ENCODE data around the gene CDH19.

CDH19 gene, protein sequence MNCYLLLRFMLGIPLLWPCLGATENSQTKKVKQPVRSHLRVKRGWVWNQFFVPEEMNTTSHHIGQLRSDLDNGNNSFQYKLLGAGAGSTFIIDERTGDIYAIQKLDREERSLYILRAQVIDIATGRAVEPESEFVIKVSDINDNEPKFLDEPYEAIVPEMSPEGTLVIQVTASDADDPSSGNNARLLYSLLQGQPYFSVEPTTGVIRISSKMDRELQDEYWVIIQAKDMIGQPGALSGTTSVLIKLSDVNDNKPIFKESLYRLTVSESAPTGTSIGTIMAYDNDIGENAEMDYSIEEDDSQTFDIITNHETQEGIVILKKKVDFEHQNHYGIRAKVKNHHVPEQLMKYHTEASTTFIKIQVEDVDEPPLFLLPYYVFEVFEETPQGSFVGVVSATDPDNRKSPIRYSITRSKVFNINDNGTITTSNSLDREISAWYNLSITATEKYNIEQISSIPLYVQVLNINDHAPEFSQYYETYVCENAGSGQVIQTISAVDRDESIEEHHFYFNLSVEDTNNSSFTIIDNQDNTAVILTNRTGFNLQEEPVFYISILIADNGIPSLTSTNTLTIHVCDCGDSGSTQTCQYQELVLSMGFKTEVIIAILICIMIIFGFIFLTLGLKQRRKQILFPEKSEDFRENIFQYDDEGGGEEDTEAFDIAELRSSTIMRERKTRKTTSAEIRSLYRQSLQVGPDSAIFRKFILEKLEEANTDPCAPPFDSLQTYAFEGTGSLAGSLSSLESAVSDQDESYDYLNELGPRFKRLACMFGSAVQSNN

DNA sequence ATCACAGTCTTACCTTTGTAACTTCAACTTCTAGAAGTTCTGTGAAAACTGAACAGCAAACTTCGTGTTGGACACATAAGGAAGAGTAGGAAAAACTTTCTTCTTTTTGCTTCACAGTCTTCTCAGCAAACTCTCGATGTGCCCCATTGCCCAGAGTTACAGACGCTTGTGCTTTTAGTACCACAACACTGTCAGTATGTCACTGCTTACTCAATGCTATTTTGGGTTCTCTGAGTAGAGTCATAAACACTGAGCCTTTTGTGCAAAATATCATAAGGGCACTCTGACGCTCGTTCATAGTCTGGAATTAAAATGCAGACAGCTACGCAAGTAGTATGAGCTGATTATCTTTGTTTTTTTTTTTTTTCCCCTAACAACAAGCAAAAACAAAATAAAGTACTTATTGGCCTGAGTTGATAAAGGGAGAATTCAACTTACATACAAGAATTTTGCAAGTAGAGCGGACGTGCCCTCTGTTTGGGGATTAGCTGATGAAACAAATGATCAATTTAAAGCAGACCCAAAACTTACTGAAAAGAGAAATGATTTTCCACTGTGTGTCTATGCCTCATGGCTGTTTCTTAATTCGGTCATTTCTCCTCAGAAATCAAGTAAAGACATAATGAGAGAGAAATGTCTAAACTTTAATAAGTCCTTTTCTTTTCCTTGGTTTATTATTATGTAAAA is at the start of gene CDH19:
Gene CDH19 (minus strand): TSS at position 150 of the 687 bp plus-strand sequence. CDS start 31,886 bp downstream, outside the sequence.
- DNase-seq (ENCODE audit: low read depth in 2 of 2) = no peak

DNA sequence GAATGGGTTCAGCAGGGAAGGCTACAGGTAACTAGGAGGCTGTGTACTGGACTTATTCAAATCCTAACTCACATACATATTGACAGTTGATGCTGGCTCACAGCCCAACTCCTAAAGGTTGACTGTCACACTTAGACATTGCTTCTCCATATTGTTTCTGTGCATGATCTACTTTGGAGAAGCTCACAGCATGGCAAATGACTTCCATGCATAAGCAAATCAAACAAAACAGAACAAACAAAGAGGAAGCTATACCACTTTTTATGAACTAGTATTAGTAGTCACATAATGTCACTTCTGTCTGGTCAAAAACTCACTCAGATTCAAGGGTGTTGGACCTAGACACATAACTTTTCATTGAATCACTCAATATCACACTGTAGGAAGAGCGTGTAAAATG is 43.8 kb upstream of the CDH19 start:
- no peak for DNase-seq (ENCODE audit: low read depth in 2 of 2)

DNA sequence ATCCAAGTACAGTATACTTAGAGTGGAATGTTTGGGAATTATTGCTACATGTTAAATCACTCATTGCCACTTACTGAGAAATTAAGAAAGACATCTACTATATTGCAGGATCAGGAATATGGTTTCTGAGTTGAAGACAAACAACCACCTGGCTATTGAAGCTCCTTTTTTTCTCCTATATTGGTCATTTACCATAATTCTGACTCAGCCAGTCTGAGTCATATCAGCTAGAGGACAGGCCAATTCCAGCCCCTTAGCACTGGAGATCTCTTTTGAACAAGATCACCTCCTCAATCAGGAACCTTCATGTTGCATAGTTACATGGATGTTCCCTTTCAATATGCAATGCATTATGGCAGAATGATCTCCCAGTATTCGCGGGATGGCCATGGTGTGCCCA is 42.7 kb upstream of the CDH19 start:
- DNase-seq (ENCODE audit: low read depth in 2 of 2) = no peak

DNA sequence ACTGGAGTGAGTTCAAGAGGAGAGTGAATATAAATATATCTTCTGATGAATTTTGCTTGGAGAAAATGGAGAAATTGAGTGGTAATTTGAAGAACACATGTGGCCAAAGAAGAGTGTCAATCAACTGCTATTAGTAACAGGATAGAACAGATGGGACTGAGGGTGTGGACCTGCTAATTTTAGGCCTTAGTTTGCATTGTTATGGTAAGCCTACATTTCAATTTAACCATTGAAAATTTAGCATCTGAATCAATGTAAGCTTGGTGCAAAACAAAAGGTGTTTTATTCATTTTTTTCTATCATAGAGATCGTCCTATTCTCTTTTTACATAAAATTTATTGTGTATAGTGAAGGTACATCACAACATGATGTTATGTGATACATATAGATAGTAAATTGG is 42.1 kb upstream of the CDH19 start:
- DNase-seq (ENCODE audit: low read depth in 2 of 2) = no peak

DNA sequence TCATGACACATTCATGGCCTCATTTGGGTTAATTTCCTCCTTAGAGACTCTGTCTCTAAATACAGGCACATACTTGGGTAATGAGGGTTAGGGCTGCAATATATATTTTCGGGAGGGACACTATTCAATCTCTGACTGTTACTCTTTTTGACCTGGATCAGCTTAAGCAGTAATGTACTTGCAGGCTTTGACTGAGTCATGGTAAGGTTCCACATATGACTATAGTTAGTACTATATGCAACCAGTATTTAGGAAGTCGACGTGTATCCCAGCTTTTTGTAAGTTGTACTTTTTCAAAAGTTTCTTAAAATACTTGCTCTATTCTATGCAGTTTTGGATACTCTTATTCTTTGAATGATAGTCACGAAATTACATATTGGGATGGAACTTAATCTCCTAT is 37.2 kb upstream of the CDH19 start:
- DNase-seq (ENCODE audit: low read depth in 2 of 2) = no peak

DNA sequence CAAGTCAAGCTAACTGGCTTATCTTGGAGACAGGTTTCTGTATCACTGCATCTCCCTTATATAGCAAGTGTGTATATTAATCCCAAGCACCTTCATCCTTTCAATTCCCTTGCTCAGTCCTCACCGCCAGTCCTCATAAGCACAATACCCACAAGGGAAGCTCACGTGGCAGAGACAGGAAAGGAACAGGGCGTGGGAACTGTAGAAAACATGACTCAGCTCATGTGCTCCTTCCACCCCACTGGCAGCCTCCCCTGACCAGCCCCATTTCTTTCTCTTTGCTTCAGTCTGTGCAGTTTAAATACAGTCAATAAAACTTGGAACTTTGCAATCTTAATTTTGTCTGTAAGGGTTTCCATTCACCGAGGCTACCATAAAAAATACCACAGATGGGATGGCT is 36.5 kb upstream of the CDH19 start:
- DNase-seq (ENCODE audit: low read depth in 2 of 2) = no peak

DNA sequence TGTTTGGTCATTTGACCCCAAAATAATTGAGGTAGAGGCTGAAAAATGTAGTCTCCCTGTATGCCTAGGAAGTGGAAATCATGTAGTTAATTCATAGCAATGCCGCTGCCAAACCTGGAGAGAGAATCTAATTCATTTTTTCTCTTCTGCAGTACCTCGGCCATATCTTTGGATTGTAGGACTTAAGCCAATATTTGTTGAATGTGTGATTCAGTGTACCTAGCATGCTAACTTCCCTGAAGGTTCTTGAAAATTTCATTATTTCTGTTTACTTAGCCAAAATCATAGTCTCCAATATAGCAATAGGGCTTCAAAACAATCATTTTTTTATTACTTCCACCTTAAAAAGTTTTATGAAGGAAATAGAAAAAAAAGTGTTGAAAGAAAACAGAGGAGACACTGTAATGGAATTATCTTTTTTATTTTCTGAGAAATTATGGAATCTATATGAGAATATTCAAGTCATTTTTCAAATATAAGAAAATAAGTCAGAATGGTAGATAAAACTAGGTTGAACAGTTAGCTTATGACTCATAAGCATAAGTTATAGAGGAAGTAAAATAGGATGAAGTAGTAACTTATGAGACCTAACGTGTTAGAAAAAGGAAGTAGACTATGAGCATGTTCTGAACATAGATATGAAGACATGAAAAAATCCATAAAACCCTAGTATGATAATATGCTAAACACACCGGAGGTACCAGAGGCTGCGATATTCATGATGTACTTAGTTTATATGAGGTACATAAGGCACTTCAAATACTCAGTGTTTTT is 35.2 kb upstream of the CDH19 start:
- no peak for DNase-seq (ENCODE audit: low read depth in 2 of 2)

DNA sequence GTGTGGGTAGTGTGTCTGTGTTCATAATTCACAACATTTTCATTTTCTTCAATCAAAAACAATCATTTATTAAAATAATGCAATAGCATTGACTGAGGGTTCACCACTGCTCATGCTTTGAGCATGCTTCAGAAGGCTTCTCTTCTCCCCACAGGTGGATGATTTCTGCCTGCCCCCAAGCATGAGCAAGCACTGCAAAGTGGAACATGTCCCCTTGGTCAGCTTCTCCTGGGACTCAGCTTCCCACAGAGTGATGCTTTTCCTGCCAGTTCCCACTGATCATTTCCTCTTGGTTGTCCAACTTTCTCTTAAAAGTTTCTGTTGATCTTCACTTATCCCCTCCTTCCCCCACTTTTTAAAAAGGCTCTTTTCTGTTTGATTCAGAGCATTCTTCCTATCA is 31.5 kb upstream of the CDH19 start:
- no peak for DNase-seq (ENCODE audit: low read depth in 2 of 2)

DNA sequence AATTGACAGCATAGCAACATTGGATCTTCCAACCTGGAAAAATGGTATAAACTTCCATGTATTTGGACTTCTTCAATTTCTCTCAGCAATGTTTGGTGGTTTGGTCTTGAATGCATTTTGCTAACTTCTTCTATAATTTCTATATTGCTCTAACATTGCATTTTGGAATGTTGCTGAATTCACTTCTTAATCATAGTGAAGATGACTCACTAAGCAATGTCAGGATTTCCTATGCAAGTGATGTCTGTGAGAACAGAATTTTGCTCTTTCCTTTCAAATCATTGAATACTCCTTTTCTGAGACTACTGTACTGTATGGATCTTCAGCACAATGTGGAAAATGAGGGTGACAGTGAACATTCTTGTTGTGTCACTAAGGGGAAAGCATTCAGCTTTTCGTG is 28.9 kb upstream of the CDH19 start:
- no peak for DNase-seq (ENCODE audit: low read depth in 2 of 2)

DNA sequence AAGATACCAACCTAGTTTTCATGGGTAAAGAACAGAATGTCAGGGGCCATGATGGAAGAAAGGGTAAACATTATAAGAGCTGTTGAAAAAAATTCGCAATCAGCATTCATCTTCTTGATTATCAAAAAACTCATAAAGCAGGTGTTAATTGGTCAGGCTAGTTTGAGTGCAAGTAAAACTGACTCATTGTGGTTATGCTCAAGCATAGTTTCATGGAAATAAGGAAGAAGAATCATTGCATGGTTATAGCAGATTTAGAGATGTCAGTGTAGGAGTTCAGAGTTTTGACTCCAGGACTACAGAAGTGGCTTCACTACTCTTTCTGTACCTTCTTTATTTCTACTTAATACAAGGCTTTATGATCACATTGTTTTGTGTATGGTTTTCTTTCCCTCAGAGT is 26.9 kb upstream of the CDH19 start:
- no peak for DNase-seq (ENCODE audit: low read depth in 2 of 2)

DNA sequence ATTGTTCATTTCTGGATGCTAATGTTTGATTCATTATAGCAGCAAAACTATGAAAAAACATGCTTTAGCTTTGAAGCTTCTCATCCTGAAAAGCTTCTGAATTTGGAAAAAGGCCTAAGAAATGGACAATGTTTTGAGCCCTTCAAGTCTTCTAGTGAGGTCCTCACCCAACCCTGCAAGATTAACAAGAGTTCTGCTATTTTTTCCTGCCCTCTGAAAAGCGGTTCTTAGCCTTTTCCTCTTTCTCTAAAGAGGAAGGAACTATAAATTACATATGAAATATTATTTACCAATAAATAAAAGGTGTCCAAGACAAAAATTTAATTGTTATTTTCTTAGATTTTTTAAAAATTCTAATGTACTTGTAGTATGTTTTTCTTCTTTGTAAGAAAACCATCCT is 19.9 kb upstream of the CDH19 start:
- DNase-seq (ENCODE audit: low read depth in 2 of 2) = no peak

DNA sequence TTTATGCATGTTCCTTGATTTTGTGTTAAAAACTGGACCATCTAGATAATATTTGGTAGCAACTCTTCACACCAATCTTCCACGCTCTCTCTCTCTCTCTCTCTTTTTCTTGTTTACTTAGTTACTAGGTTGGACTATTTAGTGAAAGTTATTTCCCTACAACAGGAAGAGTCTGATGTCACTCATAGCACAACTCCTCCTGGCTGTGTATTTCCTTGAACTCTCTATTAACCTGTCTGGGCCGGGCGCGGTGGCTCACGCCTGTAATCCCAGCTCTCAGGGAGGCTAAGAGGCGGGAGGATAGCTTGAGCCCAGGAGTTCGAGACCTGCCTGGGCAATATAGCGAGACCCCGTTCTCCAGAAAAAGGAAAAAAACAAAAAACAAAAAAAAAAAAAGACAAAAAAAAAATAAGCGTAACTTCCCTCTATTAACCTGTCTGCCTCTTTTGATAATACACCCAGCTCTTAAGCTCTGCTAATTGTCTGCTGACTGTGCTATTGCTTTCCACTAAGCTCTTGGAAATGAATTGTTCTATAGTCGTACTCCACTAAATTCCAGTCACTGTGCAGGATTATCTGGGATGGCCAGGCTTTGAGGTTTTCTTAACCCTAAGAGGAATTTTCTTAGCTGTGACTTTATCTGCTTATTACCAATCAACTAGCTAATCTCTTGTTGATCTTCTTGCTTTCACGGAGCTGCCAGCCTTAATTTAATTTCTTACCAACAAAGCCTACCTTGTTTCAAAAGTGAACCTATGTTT is 18.1 kb upstream of the CDH19 start:
- no peak for DNase-seq (ENCODE audit: low read depth in 2 of 2)

DNA sequence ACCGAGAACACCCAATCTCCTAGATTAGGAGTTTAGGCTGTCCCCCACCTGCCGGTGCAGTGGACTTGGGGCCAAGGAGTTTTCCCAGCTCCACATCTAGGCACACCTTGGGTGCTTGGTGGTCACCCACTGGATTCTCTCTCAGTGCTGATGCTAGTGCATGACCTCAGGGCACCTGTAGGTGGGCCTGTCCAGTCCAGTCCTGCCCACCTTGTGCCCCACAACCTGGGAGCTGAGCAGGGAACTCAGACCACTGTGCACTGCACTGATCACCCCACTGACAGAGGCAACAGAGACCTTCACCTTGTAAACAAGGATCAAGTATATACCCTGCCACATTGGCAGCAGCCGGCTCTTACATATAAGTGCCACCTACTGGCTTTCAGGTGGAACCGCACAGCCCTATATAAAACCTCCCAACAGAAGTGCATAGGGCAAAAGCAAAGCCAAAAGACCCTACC is 12.7 kb upstream of the CDH19 start:
- DNase-seq (ENCODE audit: low read depth in 2 of 2) = no peak

DNA sequence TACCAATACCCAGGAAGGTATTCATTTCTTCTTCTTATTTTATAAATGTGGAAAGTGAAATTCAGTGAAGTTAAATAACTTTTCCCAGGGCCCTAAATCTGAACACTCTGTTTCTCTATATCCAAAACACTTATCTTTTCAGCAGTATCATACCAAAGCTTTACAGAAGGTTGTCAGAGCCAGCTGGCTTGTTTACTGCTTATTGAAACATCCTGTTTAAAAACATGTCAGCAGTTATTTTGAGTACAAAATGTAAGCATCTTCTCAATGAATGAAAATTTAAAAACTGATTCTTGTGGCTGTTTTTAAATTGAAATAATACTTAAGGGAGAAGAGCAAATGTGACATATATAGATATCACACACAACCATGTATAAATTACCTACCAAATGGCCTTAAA is 11.3 kb upstream of the CDH19 start:
- no peak for DNase-seq (ENCODE audit: low read depth in 2 of 2)

DNA sequence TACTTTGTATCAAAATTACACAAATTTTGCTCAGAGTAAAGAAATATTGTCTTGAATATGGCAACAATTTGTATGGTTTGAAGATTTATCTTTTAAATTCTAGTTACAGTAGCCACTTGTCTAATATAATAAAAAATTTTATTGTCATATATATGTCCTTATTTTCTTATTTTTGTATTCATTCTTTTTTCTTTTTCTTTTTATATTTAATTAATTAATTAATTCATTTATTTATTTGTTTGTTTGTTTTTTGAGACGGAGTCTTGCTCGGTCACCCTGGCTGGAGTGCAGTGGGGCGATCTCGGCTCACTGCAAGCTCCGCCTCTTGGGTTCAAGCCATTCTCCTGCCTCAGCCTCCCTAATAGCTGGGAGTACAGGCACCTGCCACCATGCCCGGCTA is 3.7 kb upstream of the CDH19 start:
- no peak for DNase-seq (ENCODE audit: low read depth in 2 of 2)

DNA sequence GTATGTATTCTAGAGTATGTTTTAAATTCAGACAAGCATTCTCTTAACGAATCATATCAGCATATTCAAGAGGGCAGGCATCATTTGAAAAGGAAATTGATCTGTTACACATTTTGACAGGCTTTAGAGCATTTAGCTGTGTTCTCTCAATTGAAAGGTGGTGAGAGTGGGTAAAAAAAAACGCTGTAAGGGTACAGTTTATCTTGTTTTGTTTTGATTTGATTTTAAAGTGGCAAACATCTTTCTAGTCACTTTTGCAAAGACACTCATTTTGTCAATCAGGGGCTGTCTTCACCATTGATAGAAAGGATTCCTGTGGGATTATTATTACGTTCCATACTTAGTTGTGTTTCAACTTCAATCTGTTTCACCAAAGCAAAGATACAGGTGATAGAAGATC is 2.2 kb downstream of the CDH19 start:
- no peak for DNase-seq (ENCODE audit: low read depth in 2 of 2)

DNA sequence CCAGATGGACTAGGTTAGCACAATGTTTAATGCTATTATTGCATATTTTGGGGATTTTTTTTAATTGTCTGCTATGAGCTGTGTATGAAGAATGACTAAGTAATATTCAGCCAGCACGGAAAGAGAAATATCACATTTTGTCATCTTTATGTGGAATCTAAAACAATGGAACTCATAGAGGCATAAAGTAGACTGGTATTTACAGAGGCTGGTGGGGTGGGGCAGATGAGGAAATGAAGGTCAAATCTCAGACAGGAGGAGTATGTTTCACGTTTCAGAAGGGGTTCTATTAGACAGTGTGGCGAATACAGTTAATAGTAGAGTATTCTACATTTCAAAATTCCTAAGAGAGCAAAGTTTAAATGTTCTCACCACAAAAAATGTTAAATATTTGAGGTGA is 4.7 kb downstream of the CDH19 start:
- no peak for DNase-seq (ENCODE audit: low read depth in 2 of 2)

DNA sequence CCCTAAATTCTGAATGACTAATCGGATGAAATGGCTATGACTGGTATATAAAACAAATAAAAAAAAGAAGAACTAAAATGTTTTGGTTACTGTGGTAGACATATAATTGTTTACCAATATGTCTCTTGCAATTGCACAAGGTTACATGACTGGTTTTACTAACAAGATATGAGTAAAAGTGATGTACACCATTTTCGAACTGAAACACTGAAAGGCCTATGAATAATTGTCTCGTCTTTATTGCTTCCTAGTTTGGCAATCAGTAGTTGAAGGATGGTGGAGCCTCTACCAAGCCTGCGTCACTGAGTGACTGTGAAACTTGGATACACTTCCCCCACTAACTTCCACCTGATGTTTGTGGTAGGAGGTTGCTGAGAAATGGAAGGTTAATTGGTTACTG is 16.5 kb downstream of the CDH19 start:
- DNase-seq (ENCODE audit: low read depth in 2 of 2) = no peak

DNA sequence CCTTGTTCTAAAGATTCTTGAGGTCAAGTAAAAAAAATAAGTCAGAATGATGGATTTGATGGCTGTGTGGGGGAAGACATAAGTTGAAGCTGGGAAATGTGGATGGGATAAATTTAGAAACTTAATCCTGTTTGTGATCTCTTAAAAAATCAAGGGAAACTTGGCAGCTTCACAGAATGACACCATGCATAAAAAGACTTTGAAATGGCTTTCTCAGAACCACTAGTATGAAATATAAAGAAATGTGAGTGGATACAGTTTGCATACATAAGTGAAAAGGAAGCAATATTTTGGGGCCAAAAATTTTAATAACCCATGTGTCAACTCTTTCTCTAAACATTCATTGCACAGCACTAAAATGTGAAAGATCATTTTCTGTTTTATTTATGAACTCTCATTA is 21.7 kb downstream of the CDH19 start:
- no peak for DNase-seq (ENCODE audit: low read depth in 2 of 2)

DNA sequence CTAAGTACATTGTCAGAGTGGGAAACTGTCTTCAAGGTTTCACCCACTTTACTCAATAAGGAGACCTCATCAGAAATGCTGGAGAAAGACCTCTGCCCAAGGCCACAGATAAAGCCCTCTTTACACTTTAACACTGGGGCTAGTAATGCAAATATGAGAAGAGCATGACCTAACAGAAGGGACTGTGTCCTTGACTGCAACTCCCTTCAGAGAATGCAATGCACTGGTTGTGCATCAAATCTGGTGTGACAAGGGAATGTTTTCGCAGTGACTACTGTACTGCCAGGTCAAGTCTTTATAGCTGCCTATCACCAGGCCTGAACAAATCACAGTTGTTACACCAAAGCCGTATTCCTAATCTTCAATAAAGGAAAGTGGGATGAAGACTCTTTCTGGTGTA is 28.6 kb downstream of the CDH19 start:
- DNase-seq (ENCODE audit: low read depth in 2 of 2) = no peak

DNA sequence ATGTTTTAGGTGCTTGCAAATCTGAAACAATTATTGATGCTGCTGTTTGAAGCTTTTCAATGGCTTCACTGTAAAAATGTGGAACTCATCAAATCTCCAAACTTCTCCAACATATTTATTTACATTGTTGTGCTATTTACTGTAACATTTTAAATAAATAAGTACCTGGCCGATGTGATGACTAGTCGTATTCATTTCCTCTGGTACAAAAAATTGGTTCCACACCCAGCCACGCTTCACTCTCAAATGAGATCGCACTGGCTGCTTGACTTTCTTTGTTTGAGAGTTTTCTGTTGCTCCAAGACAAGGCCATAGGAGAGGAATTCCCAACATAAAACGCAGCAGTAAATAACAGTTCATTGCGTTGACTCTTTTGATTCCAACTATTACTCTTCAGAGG is 32.0 kb downstream of the CDH19 start:
- DNase-seq (ENCODE audit: low read depth in 2 of 2) = no peak

Data from stimulated activated CD4-positive, alpha-beta T cell treated with anti-CD3 and anti-CD28 coated beads, Interleukin-15, amount 100 ng/mL, for 48 hours (primary cell).